Measurements from ENCODE around the gene WDR90.

Gene WDR90

DNA sequence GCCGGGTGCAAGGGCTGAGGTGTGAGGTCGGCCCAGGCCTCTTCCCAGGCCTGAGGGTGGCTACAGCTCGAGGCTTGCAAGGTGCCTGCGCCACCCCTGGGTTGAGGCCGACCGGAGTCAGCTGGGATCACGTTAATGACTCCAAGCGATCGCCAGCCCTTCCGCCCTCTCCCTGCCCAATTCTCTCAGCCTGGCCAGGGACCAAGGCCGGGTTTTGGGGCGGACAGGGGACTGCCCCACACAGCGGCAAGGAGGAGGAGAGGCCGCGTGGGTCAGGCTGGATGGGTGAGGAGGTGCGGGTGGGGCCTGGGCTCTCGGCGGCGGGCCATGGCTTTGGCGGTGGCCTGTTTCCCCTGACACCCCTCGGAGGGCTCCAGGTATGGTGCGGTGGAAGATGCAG, 44.2 kb downstream of the WDR90 start:
- DNase-seq: no peak

DNA sequence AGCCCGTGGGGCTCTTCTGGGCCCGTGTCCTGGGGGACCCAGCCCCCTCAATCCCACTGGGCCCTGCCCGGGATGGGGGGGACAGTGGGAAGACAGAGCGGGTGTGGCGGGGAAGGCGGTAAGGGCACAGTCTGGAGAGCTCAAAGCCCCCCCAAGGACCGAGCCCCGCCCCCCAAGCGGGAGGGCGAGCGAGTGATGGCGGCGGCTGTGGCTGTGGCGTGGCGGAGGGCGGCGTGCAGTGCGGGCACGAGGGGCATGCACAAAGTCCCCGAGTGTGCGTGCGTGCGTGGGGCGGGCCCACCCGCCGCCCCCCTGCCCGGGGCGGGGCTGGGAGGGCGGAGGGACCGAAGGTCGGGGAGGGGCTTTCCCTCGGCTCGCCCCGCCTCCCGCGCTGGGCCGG, 44.6 kb downstream of the WDR90 start:
- DNase-seq: no peak

DNA sequence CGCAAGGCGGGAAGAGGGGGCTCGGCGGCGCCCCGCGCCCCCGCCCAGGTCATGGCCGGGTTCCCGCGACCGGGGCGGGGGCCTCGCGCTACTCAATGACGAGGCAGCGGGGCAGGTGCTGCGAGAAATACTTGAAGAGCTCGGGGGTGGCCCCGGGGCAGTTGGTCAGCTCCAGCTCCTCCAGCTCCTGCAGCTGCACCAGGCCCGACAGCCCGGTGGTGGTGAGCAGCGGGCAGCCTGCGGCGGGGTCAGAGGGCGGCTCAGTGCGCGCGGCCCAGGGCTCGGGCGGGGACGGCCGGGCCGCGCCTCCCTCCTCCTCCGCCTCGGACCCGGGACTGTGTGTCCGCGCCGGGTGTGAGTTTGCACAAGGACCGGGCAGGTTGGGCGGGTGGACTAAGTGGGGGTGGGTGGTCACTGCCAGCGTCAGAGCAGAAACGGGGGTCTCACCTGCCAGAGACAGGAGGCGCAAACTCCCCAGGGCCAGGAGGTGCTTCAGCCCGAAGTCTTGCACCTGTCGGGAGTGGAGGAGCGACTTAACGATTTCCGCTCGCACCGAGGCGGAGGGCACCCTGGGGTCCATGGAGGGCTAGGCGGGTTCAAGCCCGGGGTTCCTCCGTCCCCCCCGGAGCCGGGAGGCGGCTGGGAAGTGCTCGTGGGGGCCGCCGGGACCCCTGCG, 45.2 kb downstream of the WDR90 start:
- no peak for DNase-seq

DNA sequence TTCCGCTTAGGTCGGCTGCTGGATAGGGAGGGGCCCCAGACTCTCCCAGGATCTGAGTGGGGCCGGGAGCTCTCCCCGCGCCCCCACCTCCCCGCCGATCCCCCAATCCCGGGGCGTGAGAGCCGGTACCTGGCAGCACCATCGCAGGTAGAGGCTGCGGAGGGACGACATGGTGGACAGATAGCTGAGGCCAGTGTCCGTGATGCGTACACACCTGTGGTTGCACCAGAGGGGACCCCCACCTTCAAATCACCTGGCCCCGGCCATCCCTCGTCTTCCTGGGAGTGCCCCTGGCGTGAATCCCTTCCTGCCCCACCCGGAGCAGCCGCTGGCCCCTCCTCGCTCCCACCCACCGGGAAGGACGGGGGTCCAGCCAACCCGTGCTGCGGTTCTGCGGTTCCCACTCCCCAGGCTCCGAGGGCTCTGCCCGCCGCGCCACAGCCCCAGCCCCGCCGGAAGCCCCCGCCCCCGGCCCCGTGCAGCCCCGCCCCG, 45.7 kb downstream of the WDR90 start:
- no peak for DNase-seq

DNA sequence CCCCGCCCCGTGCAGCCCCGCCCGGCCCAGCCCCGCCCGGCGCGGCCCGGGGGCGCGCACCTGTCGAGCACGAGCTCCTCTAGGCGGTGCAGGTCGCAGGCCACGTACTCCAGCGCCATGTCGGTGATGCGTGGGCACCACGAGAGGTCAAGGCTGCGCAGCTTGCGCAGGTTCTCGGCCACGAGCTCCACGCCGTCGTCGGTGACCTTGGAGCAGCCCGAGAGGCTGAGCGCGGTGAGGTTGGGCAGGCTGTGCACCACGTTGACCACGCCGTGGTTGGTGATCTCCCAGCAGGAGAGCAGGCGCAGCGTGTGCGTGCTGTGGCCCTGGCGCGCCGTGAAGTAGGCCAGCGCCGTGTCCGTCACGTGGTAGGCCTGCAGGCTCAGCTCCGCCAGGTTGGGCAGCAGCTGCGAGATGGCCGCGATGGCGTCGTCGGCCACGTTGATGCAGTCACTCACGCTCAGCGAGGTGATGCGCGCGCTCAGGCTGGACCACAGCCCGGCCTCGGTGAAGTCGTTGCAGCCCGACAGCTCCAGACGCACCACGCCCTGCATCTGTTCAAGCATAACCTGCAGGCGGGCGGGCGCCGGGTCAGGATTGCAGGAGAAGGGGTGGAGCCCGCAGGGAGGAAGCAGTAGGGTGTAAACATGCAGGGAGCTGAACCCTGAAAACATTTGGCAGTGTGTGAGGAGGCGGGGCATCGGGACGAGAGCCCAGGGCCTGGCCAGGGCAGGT, 46.4 kb downstream of the WDR90 start:
- no peak for DNase-seq

DNA sequence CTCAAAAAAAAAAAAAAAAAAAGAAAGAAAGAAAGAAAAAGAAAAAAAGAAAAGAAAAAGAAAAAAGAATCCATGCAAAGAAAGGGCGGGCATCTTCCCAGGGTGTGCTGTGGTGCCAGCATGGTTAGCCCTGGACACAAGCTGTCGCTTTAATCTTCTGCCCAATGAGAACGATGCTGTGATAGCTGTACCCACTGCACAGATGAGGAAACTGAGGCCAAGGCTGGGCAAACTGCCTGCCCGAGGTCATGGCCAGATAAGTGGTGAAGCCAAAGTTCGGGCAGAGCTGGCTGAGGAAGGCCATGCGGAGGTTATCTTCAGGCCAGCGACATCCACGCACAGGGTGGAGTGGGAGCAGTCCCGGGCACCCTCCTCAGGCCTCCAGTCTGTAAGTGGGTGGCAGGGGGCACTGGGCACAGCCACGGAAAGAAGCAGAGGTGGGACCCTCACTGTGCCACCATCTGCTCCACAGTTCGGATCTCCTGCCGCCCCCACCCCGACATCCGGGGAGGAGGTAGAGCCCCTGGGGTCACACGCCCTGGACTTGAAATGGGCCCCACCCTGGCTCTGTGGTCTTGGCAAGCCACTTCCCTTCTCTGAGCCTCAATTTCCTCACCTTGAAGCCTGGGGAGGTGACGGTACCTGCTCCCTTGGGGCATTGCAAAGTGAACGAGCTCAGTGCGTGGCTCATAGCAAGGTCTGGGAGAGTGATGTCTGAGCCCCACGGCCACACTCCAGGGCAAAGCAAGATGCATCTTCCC, 49.9 kb downstream of the WDR90 start:
- DNase-seq: no peak

DNA sequence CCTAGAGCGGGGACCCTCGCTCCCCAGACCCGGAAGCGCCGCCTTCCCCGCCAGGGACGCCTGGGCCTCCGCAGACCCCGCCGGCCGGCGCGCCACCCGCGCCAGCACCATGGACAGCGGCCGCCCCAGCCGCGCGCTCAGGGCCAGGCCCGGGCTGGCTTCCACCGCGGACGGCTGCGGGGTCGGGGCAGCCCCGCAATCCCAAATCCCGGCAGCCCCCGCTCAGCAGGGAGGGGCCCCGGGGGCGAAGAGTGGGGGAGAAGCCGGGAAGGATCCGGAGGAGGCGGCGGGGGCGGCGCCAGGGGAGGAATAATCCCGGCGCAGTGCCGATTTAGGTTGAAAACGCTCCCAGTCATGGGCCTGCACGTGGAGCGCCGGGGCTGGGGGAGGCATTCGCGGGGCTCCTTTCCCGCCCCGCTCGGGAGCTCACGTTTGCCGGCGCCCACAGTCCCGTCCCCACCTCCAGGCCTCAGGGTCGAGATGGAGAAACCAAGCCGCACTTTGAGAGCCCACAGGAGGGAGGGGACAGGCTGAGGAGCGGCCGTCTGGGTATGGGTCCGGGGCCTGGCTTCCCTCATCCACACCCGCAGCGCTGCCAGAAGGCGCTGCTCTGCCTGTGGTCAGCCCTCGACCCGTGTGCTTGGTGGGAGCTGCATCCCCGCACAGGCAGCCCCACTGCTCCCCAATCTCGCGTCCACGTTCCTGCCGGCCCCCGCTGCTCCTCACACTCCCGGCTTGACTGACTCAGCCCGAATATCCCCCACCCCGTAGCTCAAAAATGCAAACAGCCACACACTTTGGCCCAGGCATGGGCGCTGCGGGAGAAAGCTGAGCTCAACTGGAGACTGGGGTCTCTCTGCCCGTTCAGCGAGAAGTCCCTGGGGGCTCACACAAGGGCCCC, 51.8 kb downstream of the WDR90 start:
- no peak for DNase-seq

DNA sequence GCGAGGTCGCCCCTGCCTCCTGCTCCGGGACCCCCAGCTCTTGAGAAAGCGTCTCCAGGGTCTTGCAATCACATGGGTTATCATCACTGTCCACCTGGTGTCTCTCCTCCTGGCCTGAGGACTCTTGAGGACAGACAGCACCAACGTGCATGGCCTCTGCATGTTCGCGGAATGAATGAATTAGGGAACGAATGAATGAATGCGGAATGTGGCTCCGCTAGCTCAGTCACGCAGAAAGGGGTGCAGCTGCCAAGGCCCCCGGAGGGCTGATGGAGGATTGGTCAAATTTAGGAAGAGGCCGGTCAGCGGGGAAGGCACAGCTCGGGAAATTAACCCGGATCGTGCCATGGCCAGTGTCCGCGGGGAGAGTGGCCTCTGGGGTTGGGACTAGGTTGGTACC, 53.2 kb downstream of the WDR90 start:
- no peak for DNase-seq

DNA sequence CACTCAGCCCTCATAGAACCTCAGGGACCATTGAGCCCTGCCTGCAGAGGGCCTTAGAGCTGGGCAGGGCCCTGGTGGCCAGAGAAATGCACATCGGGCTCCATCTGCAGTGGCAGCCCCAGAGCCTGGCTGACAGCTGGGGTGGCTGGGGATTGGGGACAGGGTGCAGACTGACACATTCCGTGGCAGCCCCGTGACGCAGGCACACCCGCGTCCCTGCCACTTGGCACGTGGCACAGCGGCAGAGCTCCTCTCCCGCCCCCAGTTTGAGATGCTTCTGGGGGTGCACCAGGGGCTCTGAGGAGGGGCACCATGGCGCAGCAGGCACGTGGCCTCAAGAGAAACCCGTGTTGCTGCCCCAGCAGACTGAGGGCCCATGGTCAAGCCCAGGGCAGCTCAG, 54.2 kb downstream of the WDR90 start:
- no peak for DNase-seq

DNA sequence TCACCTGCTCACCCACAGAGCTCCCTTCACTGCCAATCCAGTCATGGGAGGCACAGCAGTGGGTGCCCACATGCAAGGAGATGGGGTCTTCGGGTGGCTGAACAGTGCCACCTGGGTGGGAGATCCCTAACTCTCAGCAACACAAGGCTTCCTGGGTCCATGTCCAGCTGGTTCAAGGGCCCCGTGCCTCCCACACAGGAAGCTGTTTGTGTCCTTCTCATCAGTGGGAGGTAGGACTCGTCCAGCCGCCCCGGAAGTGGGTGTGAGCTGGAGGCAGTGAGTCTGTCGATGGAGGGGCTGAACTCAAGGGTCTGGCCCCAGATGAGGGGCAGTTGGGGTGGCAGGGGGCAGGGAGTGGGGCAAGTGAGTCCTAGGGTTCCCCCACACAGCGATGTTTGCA, 54.9 kb downstream of the WDR90 start:
- no peak for DNase-seq

DNA sequence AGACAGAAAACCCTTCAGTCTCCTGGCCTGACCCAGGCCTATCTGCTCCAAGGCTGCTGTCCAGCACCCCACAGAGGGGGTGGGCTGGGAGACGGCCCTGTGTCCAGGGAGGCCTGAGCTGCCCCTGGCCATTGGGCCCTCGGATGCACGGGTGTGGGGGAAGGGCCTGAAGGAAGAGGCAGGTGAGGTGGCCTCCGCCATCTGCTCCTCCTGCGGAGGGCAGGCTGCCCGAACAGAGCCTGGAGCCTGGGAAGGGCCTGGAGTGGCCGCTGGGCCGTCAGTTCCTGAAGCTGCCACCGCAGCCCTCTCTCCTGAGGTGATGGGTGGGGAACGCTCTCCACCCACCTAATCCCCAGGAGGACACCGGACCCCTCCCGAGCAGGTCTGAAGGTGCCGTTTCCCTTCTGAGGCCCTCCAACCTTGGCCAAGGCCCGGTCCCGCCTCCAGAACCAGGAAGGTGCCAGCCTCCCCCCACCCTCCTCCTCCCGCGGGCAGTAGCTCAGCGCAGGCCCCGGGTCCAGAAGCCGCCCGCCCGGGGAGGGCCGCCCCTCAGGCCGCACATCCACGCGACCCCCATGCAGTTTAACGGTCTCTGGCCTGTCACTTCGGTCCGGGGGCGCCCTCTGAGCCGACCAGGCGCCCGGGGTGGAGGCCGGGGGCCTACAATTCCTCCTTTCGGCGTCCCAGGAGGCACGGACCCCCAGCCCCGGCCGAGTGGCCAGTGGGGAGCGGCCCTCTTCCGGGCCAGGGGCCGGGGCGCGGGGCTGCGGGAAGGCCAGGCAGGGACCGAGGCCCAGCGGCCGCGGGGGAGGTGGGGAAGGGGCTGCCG, 55.6 kb downstream of the WDR90 start:
- no peak for DNase-seq

DNA sequence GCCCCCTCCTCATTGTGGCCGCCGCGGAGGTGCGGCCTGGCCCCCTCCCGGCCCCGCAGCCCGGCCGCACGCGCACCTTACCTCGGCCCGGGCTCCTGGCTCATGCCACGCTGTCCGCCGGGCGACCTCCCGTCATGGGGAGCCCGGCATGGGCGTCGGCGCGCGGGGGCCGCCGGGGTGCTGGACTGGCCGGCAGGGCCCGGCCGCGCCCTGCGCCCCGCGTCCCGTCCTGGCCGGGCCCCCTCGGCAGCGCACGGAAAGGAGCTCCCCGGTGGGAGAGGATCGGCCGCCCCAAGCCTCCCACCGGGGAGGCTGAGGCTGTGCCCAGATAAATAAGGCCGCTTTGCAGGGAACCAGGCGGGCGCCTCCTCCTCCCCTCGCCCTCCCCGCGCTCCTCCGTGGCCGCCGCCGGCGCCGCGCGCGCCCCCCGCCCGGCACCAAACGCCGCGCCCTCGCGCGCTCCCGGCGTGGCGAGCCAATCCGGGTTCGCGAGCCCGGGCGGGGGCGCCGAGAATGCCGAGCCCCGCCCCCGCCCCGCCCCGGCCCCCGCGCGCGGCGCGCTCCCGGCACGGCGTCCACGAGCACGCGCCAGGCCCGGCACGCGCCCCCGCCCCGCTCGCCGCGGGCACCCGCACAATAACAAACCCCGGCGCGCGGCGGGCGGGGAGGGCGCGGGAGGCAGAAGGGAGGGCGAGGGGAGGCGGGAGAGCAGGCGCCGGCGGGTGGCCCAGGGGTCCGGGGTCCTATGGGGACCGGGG, 56.4 kb downstream of the WDR90 start, which contains the start of gene FBXL16:
Gene FBXL16, minus strand, starts transcription at position 371 of the 758 bp plus-strand sequence. CDS start 8,396 bp downstream, outside the sequence.
- DNase-seq: no peak

DNA sequence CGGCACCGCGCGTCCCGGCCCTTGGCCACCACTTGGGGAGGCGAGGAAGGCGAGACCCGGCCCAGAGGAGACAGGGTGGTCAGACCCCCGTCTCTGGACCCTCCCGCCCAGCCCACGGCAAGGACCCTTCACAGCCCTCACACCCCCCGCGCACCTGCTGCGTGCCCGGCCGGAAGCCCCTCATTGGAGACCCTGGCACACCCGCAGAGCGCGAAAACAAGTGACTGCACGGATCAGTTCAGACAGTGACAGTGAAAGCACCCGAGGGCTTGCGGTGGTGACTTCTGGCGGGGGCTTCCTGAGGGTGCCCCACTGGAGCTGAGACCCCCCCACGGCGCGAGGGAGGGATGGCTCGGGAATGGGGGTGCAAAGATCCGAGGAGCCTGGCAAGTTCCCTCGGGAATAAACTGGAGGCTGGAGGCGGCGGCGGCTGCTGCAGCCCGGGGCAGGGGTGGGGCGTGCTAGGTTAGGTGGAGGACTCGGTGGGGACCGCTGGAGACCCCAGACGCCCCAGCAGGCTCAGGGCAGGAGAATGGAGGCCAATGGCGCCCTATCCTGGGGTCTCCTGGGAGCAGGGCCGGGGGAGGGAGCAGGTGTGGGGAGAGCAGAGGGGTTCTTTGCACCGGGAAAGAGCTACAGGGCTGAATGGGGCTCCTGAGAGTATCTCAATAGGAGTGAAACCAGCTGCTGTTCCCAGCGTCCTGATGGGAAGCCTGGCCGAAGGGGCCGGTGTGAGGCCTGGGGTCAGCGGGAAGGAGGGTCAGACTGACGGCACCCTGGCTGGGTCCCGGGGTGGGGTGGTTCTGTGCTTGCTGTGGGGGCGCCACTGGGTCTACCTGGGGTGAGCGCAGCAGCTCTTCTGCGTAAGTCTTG, 57.3 kb downstream of the WDR90 start:
- no peak for DNase-seq

DNA sequence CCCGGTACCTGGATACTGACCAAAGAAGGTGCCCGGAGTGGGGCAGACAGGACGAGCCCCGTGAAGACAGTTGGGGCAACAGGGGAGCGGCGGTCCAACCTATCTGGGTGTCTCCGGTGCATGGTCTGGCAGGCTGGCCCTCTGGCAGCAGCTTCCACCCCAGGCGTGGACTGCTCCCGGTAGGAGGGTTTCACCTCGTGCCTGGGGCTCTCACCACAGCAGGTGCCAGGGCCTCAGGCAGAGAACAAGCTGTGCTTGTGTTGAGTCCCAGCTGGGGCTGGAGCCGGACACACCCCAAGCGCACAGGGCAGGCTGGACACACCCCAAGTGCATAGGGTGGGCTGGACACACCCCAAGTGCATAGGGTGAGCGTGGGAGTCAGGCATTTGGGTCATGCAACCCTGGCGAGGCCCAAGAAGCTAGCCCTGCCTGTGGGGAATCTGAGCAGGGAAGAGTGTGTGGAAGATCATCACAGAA, 57.9 kb downstream of the WDR90 start:
- DNase-seq: no peak

DNA sequence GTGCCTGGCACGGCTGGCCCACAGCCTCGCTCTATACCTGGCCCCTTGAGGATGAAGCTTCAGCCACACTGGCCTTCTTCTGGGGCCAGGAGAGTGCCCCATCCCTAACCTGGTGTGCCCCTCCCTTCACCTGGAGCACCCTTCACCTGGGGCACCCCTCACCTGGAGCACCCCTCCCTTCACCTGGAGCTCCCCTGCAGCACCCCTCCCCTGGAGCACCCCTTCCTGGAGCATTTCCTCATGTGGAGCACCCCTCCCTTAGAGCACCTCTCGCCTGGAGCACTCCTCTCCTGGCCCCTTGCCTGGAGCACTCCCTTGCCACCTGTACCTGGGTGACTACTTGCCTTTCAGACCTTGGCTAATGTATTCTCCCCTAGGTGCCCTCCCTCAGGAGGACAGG, 58.9 kb downstream of the WDR90 start:
- no peak for DNase-seq

DNA sequence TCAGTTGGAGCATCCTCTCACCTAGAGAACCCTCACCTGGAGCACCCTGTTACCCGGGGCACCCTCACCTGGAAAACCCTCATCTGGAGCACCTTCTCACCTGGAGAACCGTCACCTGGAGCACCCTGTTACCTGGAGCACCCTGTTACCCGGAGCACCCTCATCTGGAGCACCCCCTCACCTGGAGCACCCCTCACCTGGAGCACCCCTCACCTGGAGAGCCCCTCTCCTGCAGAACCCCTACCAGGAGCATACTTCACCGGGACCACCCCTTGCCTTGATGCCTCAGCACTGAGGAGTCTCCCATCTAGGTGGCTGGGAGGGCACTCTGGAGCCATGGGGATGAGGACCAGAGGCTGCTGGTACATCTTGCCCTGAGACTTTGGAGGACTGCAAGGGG, 59.8 kb downstream of the WDR90 start:
- DNase-seq: no peak

DNA sequence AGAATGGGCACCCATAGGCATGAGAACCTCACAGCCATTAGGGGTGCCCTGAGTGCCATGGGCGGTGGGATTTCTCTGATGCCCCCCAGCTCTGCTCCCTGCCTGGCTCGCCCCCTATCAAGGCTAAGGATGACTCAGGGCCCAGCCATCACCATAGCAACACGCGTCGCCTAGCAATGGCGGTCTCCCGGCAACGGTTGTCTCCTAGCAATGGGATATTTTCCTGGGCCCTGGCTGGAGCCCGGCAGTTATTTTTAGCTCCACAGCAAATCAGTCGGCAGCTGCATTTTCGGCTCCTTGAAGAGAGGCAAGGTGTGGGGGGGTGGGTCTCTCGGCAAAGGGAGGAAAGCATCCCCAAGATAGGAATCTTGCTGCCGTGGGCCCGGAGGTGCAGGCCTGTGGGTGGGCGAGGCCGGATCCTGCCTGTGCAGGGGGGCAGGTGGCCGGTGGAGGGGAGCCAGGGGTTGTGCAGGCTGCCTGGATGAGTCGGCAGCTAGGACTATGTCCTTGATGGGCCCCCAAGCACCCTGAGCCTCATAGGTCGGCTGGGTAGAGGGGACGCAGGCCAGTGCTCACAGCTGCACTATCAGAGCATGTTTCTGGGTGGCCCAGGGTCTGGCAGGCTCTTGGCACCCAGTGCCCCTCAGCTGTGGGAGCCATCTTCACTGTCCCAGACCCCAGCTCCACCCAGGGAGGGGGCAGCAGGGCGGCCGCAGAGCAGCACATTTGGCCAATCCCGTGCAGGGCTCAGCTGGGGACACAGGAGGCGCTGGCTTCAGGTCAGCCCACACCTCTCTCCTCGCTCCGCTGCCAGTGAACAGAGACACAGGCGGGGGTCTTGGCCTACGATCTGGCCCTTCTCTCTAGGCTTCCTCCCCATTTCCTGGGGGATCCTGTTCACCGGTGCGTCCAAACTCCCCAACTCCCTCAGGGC, 60.7 kb downstream of the WDR90 start:
- no peak for DNase-seq

DNA sequence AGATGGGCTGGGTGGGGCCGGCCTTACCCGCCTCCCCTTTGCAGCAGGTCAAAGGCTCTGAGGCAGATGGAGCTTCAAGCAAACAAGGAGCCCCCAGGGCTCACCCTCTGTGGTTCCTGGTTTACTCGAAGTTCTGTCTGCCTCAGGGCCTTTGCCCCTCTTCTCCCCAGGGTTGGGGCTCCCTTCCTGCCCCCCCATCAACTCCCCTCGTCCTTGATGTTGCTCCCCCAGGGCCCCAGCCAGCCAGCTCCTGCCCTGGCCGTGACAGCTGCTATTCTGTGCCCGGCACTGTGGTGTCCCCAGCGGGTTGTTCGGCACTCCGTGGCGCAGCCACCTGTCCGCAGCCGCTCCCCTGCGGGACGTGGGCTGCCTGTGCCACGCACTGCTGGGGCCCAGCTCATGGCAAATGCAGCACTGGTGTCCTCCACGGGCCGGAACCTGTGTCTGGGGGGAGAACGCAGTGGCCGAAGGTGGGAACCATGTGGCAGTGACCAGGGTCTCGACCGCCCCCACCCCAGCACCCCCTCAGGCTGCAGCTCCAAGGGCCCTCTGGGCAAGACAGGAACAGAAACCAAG, 61.4 kb downstream of the WDR90 start:
- no peak for DNase-seq
